Measurements from ENCODE around the gene PRTN3. TPM values are rescaled to one million over a fixed set of nuclear protein-coding genes. Genes with fewer than 3 reads are reported as not detected.

The PRTN3 gene, protein sequence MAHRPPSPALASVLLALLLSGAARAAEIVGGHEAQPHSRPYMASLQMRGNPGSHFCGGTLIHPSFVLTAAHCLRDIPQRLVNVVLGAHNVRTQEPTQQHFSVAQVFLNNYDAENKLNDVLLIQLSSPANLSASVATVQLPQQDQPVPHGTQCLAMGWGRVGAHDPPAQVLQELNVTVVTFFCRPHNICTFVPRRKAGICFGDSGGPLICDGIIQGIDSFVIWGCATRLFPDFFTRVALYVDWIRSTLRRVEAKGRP
- total RNA-seq: not detected
- long read RNA-seq: 0 reads

DNA sequence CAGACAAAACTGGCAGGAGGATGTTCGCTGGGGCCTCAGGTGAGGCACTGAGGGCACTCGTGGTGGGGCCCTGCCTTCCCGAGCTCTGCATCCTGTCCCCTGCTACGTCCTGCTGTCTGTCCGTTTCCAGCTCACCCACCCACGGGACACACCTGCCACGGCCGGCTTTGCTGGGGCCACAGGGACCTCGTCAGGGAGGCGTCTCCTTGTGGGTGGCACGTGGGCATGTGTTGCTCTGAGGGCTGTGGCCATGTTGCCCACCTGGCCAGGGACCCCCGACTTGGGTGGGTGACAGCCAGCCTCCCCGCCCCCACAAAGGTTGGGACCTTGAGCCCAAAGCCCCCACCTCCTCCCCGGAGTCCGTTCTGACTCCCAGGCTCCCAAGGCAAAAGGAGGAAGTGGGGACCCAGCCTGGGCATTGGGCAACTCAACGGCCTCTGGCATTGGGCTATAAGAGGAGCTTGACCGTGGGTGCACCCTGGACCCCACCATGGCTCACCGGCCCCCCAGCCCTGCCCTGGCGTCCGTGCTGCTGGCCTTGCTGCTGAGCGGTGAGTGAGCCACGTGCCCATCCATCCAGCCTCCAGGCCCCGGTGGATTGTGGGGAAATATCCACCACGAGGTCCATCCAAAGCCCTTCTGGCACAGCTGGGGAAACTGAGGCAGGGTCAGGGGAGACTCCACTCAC is at the start of gene PRTN3:
Gene PRTN3, plus strand, starts transcription at position 481 of the 688 bp plus-strand sequence. Its CDS starts 10 bp downstream, at position 491.
- ATAC-seq (ENCODE audit: poor library complexity): no peak
- DNase-seq: peak; percentile 56
- intact Hi-C loops (cut with DNase I): no loop called here

DNA sequence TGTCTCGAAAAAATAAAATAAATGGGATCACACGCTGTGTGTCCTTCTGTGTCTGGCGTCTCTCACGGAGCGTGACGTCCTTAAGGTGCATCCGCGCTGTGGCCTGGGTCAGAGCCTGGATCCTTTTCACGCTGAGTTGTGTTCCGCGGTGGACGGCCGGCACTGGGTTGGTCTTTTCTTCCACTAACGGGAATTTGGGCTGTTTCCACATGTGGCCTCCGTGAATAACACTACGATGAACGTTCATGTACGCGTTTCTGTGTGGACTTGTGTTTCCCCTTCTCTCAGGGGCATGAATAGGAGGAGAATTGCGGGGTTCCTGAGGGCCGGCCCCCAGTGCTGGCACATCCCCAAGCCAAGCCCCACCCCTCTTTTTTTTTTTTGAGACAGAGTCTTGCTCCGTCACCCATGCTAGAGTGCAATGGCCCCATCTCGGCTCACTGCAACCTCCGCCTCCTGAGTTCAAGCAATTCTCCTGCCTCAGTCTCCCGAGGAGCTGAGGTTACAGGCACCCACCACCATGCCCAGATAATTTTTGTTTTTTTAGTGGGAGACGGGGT is 49.7 kb upstream of the PRTN3 start:
- ATAC-seq (ENCODE audit: poor library complexity) (no peak), DNase-seq (no peak)
- intact Hi-C loops (cut with DNase I): no loop called here

DNA sequence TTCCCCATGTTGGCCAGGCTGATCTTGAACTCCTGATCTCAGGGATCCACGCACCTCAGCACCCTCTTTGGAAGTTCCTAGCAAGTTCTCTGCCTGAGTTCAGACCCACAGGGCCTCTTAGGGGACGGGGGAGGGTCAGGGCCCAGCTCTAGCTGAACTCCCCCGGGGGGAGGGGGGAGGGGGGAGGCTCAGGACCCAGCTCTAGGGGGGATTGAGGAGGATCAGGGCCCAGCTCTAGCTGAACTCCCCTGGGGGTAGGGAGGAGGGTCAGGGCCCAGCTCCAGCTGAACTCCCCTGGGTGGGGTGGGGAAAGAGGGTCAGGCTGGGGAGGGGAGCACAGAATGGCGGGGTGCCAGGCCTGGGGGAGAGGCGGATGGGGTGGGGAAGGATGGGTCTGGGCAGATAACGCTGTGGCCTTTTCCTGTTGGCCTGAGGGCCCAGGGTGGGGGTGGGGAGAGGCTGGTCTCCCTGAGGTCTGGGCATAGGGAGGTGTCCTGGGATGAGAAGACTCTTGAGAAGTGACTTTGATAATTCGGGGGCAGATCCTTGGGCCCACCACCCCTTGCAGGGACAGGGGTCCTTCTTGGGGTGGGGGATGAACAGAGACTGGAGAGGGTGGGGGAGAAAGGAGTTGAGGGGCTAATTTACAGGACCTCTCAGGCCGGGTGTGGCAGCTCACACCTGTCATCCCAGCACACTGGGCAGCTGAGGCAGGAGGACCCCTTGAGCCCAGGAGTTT is 49.1 kb upstream of the PRTN3 start:
- intact Hi-C loops (cut with DNase I): no loop called here
- ATAC-seq (ENCODE audit: poor library complexity) (no peak), DNase-seq (peak; percentile 39)

DNA sequence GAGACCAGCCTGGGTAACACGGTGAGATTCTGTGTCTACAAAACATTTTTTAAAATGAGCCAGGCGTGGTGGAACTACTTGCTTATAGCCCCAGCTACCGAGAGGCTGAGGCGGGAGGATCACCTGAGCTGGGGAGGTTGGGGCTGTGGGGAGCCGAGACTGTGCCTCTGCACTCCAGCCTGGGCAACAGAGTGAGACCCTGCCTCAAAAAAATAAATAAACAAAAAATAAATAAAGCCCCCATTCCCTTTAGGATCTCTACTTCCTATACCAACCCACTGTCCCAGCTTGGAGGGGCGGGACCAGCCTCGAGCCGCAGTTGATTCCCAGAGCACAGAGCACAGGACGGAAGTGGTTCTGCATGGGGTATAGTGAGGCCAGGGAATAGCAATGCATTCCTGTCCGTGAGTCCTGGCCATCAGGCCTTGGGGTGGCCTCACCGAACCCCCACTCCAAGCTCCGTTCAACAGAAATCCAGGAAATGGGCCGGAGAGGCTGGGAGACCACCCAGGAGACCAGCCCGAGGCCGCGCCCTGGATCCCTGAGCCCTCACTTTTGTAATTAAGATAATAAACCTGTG is 48.4 kb upstream of the PRTN3 start:
- no peak for ATAC-seq (ENCODE audit: poor library complexity)
- no peak for DNase-seq
- intact Hi-C loops (cut with DNase I): no loop called here

DNA sequence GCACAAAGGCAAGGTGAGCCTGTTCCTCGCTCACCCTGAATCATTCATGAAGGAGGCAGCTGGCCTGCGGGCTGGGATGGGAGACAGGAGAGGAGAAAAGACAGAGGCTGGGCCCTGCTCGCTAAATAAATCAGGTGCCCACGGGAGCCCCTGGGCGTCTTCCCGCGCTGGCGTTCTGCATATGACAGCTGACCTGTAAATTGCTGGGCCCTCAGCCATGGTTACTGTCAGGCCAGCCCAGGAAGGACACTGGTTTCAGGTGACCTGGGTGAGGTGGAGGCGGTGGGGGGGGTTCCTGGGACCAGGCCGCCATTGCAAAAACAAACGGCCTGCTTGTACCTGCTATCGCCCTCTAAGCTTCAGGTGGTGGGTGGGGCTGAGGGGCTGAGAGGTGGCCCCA is 47.0 kb upstream of the PRTN3 start:
- ATAC-seq (ENCODE audit: poor library complexity): no peak
- intact Hi-C loops (cut with DNase I): no loop called here
- DNase-seq: no peak

DNA sequence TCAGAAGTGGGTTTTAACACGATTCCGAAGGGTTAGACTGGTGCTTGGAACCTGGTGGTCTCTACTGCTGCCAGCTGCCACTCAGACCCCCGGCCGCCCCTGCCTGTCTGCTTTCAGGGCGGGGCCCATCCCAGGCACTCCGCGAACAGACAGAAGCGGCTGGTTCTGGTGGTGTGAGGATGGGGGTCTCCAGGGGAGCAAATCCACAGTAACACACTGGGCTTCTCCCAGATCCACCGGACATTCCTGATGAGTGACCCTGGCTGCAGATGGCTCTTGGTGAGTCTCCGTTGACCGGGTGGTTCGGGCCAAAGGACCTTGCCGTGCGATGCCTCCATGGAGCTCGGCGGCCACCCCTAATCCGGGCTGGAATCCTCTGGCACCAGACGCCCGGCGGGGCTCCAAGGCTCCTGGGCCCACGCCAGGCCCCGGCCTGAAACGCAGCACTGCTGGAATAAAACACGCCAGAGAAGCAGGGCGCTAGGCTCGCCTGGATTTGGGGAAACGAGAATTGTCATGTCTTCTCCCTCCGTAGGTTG is 45.7 kb upstream of the PRTN3 start:
- DNase-seq: peak; percentile 73
- ATAC-seq (ENCODE audit: poor library complexity): no peak
- intact Hi-C loops (cut with DNase I): no loop called here

DNA sequence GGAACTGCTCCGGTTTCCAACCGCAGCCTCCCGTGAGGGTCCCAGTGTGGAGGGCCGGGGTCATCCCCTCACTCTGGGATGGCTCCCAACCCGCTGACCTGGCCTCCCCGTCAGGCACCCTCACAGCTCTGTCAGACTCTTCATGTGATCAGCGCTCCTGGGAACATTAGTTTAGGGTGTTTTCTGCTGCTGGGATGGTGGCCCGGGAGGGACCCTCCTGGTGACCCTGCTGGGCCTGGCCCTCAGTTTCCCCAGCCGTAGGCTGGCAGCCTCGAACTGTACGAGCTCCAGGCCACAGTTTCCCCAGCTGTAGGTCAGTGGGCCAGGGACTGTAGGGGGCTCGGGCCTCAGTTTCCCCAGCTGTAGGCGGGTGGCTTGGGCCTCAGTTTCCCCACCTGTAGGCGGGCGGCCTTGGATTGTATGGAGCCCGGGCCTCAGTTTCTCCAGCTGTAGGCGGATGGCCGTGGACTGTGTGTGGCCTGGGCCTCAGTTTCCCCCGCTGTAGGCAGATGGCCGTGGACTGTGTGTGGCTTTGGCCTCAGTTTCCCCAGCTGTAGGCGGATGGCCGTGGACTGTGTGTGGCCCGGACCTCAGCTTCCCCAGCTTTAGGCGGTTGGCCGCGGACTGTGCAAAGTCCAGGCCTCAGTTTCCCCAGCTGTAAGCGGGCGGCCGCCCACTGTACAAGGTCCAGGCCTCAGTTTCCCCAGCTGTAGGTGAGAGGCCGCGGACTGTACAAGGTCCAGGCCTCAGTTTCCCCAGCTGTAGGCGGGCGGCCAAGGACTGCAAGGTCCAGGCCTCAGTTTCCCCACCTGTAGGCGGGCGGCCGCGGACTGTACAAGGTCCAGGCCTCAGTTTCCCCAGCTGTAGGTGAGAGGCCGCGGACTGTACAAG is 44.9 kb upstream of the PRTN3 start:
- intact Hi-C loops (cut with DNase I): no loop called here
- DNase-seq: peak; percentile 31
- ATAC-seq (ENCODE audit: poor library complexity): no peak

DNA sequence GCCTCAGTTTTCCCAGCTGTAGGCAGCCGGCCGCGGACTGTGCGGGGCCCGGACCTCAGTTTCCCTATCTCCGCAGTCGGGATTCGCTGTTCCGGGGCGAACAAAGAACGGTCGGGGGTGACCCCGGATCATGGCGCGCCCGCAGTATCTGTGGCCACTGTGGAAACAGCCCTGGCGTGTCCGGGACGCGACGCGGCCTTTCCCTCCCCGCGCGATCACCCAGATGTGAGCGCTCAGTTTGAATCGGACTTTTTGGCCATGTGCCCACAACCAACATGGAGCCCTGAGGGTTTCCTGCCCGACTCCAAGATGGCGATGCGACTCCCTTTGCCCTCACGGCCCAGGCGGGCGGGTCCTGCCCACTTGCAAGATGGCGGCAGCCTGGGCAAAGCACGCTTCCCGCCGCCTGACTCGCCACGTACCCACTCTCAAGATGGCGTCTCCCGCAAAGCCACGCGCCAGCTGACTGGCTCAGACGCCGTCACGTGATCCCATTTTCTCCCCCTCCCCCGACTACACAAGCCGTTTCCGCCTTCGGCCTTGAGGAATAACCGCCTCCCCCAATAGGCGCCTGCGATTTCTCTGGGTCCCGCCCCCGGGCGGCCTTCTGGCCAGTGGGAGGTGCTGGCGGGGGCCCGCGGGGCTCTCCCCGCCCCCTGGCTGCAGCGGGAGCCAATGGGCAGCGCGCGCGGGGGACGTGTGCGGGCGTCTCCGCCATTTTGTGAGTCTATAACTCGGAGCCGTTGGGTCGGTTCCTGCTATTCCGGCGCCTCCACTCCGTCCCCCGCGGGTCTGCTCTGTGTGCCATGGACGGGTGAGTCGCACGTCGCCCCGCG is 43.9 kb upstream of the PRTN3 start, which contains the start of gene PTBP1:
Gene PTBP1, plus strand, starts transcription at position 761 of the 836 bp plus-strand sequence. Its CDS starts 46 bp downstream, at position 807.
- ATAC-seq (ENCODE audit: poor library complexity) (peak; percentile 89), DNase-seq (peak; percentile 100)
- intact Hi-C loops (cut with DNase I): no loop called here

DNA sequence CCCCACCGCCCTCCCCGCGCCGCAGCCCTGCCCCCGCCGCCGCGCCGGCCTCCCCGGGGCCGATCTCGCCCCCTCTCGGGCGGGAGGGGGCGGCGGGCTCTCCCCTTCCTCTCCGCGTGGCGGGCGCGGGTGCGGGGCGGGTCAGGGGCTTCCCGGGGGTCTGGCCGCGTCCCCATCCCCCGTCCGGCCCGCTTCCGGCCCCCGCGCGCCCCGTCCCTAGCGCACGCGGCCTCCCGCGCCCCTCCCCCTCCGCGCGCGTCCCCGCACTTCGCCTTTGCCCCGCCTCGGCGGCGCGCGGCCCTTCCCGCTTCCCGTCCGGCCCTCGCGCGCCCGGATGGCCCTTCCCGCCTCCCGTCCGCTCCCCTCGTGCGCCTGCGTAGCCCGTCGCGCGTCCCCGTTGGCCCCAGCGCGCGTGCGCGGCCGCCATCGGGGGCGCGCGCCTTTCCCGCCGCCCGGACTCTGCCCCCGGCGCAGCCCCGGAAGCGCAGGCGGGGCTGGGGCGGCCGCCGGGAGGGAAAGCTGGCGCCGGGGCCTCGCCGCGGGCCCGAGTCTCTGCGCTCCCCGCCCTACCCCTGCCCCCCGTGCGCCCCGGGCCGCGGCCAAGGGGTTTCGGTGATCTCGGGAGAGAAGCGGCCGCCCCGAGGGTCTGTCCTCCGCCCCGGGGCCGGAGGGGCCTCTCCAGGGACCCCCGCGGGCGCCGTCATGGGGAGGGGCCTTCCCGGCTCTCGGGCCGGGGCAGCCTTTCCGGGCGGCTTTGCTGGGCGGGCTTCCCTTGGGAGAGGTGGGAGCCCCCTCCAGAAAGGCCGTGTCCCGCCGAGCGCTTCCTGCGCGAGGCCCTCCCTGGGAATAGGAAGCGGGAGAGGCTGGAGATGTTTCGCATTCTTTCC is 43.0 kb upstream of the PRTN3 start:
- ATAC-seq (ENCODE audit: poor library complexity) (peak; percentile 36), DNase-seq (peak; percentile 93)
- intact Hi-C loops (cut with DNase I): no loop called here

DNA sequence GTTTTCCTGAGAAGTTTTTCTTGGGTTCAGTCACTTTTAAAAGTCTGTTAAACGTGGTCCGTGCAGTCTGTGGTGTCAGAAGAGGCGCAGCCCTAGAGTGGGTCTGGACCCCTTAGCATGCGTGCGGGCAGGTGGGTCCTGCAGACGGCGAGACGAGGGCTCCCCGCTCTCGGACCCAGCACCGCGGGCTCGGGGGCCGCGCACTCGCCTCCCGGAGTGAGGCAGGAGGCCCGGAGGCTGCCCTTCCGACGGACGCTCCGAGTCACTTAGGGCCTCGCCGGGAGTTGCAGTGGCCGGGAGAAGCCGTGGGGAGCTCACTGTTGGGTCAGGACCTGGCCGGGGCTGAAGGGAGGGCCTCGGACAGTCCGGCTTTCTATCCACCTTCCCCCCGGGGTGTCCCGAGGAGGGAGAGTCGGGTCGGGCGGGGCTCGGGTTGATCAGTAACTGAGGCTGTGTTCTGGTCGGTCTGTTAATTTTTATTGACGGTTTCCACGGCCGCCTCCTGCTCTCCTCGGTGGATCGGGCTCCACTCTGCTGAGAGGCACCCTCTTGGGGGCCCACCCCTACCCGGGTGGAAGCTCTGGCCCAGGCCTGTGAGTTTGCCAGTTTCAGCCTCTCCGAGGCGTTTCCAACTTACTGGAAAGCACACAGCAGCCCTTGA is 42.3 kb upstream of the PRTN3 start:
- no peak for DNase-seq
- no peak for ATAC-seq (ENCODE audit: poor library complexity)
- intact Hi-C loops (cut with DNase I): no loop called here

DNA sequence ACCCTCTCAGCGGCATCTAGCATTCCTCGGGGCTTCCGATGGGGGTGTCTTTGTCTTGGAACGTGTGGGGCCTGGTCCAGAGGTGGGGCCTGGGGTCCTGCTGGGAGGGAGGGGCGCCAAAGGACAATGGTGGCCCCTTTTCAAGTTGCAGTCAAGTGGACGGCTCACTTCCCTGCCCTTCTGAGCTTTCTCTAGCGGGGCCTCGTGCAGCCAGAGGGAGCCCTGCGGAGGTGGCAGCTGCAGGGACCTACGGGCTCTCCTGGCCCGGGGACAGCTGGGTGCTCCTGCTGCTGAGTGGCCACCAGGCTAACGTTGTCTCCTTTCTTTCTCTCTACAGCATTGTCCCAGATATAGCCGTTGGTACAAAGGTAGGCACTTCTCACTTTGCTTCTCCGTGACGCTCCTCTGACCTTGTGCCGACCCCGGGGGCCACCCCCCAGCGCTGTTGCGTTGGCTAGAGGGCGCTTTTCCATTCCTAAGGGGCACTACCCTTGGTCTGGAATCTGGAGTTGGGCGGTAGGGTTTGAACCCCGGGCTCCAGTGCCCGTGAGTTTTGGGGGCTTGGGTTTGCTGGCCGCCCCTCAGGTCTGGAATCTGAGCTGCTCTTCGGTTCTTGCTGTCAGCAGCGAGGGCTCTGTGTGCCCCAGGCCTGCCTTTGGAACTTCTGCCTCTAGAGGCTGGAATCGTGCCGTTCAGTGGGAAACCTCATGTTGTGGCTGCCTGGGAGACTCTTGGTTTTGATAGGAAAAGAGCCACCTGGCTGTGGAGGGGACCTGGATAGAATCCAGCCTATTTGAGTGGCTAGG is 41.5 kb upstream of the PRTN3 start:
- ATAC-seq (ENCODE audit: poor library complexity) (no peak), DNase-seq (no peak)
- intact Hi-C loops (cut with DNase I): no loop called here

DNA sequence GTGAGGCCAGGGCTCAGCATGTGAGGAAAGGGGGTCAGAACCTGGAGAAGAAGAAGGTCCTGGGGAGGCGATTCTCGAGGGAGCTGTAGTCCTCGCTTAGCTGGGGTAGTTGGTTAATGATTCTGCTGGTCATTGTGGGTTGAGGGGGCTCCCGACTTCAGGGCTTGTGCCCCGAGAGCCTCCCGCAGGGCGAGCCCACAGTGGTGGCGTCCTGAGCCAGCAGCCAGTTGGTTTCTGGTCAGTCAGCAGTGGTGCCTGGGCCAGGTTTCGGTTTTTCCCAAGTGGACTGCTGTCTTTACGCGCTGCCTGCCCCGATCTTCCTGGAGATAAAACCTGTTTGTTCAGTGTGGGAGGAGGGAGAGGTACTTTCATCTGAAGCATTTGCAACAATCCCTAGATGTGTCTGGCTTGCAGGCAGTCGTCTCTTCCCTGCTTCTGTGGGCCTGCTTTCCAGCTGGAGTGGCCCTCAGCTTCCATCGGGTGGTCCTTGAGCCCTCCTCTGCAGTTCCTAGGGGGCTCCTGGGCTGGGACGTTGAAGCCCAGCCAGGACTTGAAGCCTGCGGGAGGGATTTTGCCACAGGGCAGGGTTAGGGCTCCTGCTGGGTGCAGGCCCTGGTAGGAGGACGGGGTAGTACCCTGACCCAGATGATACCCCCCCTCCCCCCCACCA is 40.3 kb upstream of the PRTN3 start:
- DNase-seq (no peak), ATAC-seq (ENCODE audit: poor library complexity) (no peak)
- intact Hi-C loops (cut with DNase I): no loop called here

DNA sequence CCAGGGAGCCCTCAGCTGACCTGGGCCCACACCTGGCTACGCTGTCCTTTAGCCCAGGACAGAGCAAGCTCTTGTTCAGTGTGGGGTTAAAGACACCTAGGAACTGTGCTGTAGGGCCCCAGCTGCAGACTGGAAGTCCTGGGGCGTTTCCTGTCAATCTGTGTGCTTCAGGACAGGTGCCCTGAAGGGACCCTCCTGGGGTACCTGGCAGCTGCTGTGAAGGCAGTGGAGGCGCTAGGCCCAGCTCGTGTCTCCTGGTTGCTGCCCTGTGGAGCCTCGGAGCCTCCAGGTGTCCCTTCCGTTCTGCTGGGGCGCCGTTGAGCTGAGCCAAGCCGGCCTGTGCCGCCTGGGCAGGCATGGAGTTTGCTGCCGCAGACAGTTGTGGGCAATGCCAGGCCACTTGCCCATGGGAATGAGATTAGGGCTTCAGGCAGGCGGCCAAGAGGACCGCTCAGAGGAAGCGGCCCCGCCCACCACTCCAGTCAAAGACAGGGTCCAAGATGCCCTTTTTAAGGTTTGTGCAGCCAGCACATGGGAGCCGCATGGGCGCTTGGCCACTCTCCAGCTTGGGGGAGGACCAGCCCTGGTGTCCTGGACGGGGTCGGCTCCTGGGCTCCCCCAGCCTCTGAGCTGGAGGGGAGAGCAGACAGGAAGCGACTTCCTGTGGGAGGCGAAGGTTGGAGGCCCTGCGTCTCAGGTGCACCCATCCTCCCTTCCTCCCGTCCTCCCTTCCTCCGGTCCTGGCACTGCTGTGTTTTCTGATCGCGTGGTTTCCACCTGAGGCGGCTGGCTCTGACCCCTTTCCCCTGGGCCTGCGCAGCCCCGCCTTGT is 39.6 kb upstream of the PRTN3 start:
- ATAC-seq (ENCODE audit: poor library complexity) (peak; percentile 42), DNase-seq (peak; percentile 90)
- intact Hi-C loops (cut with DNase I): no loop called here
